Measurements from ENCODE around the gene EXPH5.

DNA sequence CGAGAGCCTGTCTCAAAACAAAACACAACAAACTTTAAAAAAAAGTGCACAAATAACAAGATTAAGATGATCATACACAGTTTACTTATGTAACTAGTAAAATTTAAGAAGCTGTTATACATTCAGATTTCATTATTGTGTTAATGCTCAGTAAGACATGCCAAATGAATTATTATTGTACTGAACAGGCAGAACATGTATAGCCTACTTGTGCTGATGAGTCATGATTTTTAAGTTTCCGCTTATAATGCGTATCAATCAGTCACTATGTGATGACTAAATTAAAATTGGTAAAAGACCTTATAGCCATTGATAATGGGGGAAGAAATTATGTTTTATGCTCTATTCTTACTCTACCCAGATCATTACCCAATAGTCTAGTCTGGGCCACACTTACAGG is 20.5 kb upstream of the EXPH5 start:
- TF ChIP-seq, protein P1, sequence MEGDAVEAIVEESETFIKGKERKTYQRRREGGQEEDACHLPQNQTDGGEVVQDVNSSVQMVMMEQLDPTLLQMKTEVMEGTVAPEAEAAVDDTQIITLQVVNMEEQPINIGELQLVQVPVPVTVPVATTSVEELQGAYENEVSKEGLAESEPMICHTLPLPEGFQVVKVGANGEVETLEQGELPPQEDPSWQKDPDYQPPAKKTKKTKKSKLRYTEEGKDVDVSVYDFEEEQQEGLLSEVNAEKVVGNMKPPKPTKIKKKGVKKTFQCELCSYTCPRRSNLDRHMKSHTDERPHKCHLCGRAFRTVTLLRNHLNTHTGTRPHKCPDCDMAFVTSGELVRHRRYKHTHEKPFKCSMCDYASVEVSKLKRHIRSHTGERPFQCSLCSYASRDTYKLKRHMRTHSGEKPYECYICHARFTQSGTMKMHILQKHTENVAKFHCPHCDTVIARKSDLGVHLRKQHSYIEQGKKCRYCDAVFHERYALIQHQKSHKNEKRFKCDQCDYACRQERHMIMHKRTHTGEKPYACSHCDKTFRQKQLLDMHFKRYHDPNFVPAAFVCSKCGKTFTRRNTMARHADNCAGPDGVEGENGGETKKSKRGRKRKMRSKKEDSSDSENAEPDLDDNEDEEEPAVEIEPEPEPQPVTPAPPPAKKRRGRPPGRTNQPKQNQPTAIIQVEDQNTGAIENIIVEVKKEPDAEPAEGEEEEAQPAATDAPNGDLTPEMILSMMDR (IDR thresholded peaks at IDR 0.05) = no peak
- no peak for TF ChIP-seq POLR2A (IDR thresholded peaks at IDR 0.05)

Data from body of pancreas (tissue), 4 donors.